HG03196 (cell line): ENCODE data around the gene EFCAB13.
"Not testable (repeated sequence)": the region's sequence is repeated elsewhere in the genome, so short reads cannot be mapped to it uniquely, and the experiment has no call there.

ENCODE experiments used
- ATAC-seq: cut with Tn5 transposase; IDR thresholded peaks from one replicate; pipeline ENCODE4 v1.9.1; 2021; ENCODE audit not compliant: unreplicated experiment

The EFCAB13 gene

GRCh38 chr17:47423406-47424295 lies 99.9 kb downstream of the EFCAB13 start:
- ATAC-seq: no peak

GRCh38 chr17:47425233-47425632 lies 101.5 kb downstream of the EFCAB13 start:
- ATAC-seq: not testable (repeated sequence)

GRCh38 chr17:47425887-47426635 lies 102.3 kb downstream of the EFCAB13 start:
- ATAC-seq: not testable (repeated sequence)

- no peak for ATAC-seq
Measured at GRCh38 chr17:47427985-47428384, 104.2 kb downstream of the EFCAB13 start.

- ATAC-seq: not testable (repeated sequence)
Measured at GRCh38 chr17:47432240-47432639, 108.5 kb downstream of the EFCAB13 start.

DNA sequence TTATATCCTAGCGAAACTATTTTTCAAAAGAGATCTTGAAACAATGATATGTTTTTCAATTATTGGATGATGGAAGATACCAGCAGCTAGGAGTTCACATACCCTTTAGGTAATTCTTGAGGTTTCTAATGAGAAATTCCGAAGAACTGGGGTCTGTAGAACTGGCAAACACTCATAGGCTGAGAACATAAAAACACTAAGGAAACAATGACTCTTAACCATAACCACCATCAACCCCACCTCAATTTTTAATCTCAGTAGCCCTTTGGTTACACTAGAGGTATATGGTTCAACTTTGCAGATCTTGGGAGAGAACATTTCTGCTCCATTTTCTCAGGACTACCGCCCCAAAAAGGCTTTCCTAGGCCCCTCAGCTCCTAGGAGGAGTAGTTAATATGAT lies 141.4 kb downstream of the EFCAB13 start:
- ATAC-seq: no peak

DNA sequence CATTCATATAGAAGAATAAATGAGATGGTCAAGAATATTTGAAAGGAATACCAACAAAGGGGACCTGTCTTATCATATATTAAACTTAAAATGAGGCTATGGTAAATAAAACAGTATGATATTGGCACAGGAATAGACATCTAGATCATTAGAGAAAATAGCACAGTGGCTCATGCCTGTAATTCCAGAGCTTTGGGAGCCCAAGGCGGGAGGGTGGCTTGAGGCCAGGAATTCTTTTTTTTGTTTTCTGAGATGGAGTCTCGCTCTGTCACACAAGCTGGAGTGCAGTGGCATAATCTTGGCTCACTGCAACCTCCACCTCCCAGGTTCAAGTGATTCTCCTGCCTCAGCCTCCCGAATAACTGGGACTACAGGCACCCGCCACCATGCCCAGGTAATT lies 143.2 kb downstream of the EFCAB13 start:
- ATAC-seq: not testable (repeated sequence)

DNA sequence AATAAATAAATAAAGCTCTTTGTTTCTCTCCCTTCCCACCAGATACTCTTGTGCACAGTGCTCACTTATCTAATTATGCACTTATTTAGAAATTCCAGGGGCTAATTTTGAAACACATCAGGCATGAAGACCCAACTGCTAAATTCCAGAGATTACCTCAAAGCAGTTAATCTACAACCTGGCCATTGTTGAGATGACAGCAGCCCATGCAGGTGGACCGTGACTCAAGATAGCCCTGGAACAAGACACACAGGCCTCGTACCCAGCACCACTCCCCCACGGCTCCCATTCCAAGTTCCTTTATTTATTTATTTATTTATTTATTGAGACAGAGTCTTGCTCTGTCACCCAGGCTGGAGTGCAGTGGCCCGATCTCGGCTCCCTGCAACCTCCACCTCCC lies 147.1 kb downstream of the EFCAB13 start:
- ATAC-seq: no peak

DNA sequence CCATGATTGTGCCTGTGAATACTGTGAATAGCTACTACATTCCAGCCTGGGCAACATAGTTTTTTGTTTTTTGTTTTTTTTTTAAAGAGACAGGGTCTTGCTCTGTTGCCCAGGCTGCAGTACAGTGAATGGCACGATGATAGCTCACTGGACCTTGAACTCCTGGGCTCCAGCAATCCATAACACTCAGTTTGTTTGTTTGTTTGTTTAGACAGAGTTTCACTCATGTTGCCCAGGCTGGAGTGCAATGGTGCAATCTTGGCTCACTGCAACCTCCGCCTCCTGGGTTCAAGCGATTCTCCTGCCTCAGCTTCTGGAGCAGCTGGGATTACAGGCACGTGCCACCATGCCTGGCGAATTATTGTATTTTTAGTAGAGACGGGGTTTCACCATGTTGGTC lies 148.3 kb downstream of the EFCAB13 start:
- ATAC-seq: not testable (repeated sequence)
